SKM-1 (cell line): ENCODE results near the gene FDXR.
"Not testable (repeated sequence)": the region's sequence is repeated elsewhere in the genome, so short reads cannot be mapped to it uniquely, and the experiment has no call there.

ENCODE experiments used
- DNase-seq: peaks from one replicate; lab custom pipeline; 2025; ENCODE audit not compliant: unreplicated experiment; lab: John Stamatoyannopoulos, UW

Gene FDXR

DNA sequence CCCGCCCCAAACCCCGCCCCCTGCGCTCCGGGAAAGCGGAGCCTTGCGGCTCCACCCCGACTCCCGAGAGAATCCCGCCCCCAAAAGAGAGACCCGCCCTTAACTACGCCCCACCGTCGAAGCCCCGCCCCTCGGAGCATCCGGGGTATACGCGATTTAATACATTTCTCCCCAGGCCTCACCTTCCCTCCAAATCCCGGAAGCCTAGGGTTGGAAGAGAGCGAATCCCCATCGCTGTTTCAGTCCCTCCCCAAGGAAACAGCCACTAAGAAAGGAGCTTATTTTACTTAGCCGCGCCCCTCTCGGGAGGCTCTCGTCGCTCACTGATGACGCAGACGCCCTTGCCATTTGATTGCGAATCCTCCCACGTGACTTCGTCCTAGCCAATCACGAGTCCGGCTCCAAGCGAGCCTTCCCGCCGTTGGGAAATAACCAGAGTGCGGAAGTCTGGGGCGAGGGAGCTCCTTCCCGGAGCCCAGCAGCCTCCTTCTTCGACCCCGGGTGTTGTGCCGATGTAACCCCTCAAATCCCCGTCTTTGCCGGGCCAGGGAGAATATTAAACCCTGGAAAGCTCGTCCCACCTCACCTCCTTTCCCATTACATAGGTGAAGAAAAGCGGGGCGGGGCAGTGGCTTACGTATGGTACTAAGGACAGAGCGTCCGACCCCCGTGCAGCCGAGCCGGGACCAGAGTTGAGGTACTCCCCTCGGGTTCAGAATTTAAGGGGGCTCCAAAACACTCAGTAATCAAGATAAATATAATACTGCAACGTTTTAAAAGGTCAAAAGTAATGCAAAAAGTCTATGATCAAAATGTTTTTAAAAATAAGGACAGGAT lies 461 bp upstream of the FDXR start:
- DNase-seq, result peak; percentile 98

- no peak for DNase-seq
Measured at GRCh38 chr17:74871356-74872076, 1.3 kb downstream of the FDXR start.

GRCh38 chr17:74870512-74870911 lies 2.3 kb downstream of the FDXR start:
- DNase-seq, result no peak

DNA sequence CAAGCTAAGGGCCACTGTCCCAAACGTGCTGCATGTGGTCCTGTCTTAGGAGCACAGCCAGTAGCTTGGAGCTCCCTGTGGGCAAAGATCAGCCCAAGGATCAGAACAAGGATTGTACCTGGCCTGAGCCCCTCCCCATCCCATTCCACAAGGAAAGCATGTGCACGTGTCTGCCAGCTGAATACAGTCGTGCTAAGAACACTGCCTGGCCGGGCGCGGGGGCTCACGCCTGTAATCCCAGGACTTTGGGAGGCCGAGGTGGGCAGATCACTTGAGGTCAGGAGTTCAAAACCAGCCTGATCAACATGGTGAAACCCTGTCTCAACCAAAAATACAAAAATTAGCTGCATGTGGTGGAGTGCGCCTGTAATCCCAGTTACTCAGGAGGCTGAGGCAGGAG lies 2.8 kb downstream of the FDXR start:
- DNase-seq, result not testable (repeated sequence)

DNA sequence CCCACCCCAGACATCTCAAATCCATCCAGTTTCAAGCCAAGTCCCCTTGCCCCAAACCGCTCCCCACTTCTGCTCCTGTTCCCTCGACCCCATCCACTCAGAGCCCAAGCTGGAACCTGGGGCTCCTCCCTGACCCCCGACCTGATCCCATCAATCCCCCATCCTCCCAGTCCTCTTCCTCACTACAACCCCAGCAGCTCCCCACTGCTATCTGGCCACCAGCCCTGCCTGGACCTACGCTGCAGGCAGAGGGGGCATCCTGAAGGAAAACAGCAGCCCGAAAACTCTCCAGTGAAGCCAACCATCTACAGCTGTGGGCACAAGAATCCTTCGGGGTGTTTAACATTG lies 3.9 kb downstream of the FDXR start:
- DNase-seq, result no peak

GRCh38 chr17:74868251-74868907 lies 4.4 kb downstream of the FDXR start:
- no peak for DNase-seq

DNA sequence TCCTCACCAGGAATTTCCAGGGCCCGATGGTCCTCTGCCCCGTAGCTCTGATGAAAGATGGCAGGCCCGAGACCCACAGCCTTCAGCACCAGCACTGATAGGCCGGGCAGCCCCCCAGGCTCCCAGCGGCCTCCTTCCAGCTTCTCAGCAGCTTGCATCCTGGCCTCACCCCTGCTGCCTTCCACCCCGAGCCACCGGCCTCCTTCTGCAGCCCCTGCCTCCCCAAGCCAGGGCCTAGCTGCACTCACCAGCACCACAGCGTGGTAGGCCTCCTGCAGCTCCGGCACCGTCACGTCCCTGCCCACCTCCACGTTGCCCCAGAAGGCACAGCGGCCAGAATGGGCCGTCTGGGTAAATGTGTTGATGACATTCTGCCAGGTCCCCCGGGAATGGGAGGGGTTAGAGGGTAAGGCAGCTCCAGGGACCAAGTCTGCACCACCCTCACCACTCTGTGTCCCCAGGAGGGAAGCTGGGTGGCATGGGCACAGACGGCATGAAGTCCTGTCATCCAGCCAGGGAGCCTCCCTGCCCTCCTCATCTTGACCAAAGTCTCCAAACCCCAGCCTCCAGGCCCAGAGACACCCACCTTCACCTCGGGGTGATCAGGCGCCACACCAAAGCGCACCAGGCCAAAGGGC lies 6.5 kb downstream of the FDXR start:
- DNase-seq, result no peak

GRCh38 chr17:74865504-74866197 lies 7.1 kb downstream of the FDXR start:
- DNase-seq, result no peak

GRCh38 chr17:74864866-74865395 lies 7.9 kb downstream of the FDXR start:
- peak; percentile 24 for DNase-seq

DNA sequence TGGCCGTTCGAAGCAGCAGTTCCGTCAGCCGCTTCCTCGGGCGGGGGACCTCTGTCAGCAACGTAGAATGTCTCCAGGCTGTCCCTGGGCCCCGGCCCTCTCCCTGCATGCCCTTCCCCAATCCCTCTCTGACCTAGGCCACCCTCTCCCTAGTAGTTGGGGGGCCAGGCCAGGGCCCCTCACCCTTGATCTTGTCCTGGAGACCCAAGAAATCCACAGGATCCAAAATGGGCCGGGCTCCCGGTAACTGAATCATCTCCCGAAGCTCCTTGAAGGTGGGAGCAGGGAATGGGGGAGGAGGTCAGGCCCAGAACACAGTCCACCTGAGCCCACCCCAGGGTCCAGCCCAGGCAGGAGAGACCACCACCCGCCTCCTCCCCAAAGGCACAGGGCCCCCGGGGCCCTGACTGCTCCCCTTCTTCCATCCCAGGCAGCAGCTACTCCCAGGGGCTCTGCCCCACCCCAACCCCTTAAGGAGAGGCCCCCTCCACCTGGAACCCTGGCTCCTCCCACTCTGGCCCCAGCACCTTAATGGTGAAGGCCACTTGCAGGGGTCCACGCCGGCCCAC lies 8.4 kb downstream of the FDXR start:
- DNase-seq, result no peak

GRCh38 chr17:74863420-74864296 lies 9.1 kb downstream of the FDXR start:
- no peak for DNase-seq

DNA sequence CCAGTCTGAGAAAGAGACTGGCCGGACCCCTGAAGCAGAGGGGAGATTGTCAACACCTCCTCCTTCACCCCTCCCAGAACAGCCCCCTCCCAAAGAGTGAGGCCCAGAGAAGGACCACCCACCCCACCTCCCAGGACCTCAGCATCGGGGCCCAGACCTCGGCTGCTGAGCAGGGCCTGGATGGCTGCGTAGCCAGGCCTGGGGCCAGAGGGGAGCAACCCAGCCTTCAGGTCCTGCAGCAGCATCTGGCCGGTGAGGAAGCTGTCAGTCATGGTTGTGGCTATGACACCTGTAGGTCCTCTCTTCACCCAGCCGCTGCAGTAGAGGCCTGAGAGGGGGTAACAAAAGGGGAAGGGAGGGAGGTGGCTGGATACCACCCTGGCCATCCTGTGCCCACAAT lies 9.9 kb downstream of the FDXR start:
- DNase-seq, result no peak

- DNase-seq, result no peak
Measured at GRCh38 chr17:74862108-74862901, 10.5 kb downstream of the FDXR start.

DNA sequence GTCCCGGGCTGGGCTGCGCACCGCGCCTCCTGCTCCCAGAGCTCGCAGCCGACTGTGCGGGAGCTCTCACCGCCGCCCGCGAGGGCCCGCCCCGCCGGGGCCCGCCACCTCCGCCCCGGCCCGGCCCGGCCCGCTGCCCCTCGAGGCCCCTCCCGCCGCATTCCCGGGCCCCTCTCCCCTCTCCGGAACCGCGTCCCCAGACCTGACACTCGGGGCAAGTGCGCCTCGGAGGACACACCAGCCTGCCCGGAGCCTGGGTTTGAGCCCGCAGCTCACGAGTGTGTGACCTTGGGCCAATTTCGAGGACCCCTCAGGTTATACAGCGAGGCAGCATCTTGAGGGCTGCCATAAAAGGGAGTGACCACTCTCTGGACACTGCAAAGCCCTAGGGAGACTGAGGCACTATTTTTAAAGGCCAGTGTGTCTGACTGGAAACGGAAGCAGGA lies 11.1 kb downstream of the FDXR start:
- no peak for DNase-seq

GRCh38 chr17:74860872-74861661 lies 11.7 kb downstream of the FDXR start:
- DNase-seq, result no peak

- DNase-seq, result no peak
Measured at GRCh38 chr17:74860229-74860871, 12.4 kb downstream of the FDXR start.
